Fibroblast of lung (primary cell): Measurements from ENCODE around the gene FHL5.

ENCODE experiments used
- EZH2 ChIP-seq: IDR thresholded peaks from 2 replicates; pipeline ENCODE4 v1.5.1; 2012; ENCODE audit warnings: low read length, control low read depth, mild to moderate bottlenecking; ENCODE audit errors: missing control alignments
- TF ChIP-seq, protein P1 (sequence below), 2 donors: IDR thresholded peaks in 1 of 2; conservative IDR thresholded peaks in 1 of 2; 1 replicate in 1 of 2; 2 replicates in 1 of 2; pipeline ENCODE4 v1.5.1; 2011 to 2012; ENCODE audit warnings: low read length in 2 of 2, control low read depth in 1 of 2, inconsistent platforms in 1 of 2, low read depth in 1 of 2, mild to moderate bottlenecking in 1 of 2

DNA sequence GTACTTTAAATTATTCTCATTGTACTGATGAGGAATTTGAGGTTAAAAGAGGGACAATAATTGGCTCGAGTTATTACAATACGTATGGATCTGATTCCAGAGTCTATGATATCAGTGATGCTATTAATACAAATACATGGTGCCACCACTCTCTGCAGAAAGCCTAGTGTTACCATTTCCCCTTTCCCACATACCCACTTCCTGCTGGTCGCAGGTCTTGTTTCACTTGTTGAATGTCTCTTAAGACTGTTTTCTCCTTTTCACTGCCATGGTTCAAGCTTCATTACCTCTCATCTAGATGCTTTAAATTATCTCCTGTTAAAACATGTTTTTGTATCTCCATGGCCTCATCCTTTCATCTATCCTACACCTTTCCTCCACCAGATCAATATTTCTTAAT is 62.0 kb downstream of the FHL5 start:
- TF ChIP-seq, protein P1, sequence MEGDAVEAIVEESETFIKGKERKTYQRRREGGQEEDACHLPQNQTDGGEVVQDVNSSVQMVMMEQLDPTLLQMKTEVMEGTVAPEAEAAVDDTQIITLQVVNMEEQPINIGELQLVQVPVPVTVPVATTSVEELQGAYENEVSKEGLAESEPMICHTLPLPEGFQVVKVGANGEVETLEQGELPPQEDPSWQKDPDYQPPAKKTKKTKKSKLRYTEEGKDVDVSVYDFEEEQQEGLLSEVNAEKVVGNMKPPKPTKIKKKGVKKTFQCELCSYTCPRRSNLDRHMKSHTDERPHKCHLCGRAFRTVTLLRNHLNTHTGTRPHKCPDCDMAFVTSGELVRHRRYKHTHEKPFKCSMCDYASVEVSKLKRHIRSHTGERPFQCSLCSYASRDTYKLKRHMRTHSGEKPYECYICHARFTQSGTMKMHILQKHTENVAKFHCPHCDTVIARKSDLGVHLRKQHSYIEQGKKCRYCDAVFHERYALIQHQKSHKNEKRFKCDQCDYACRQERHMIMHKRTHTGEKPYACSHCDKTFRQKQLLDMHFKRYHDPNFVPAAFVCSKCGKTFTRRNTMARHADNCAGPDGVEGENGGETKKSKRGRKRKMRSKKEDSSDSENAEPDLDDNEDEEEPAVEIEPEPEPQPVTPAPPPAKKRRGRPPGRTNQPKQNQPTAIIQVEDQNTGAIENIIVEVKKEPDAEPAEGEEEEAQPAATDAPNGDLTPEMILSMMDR (conservative IDR thresholded peaks at IDR 0.05 in 1 of 2, IDR thresholded peaks at IDR 0.05 in 1 of 2; ENCODE audit: low read depth in 1 of 2, low read length in 2 of 2), result no peak
- TF ChIP-seq EZH2, result no peak
